ENCODE results near the gene PITPNC1.
"Not testable (repeated sequence)": the region's sequence is repeated elsewhere in the genome, so short reads cannot be mapped to it uniquely, and the experiment has no call there.

The PITPNC1 gene

GRCh38 chr17:67376737-67377487, at the start of gene PITPNC1:
PITPNC1 (plus strand) TSS chr17:67377281.
- DNase-seq: peak; percentile 91

DNA sequence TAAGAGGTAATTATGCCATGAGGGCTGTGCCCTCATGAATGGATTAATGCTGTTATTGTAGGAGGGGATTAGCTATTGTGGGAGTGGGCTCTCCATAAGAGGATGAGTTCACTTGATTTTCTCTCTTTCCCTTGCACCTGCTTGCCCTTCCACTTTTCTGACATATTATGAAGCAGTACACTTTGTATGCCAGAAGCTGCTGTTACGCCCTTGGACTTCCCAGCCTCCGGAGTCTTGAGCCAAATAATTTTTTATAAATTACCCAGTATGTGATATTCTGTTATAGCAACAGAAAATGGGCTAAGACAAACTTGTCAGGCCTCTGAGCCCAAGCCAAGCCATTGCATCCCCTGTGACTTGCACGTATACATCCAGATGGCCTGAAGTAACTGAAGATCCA, 49.1 kb upstream of the PITPNC1 start:
- no peak for DNase-seq

- DNase-seq: not testable (repeated sequence)
Measured at GRCh38 chr17:67331381-67332161, 45.5 kb upstream of the PITPNC1 start.

DNA sequence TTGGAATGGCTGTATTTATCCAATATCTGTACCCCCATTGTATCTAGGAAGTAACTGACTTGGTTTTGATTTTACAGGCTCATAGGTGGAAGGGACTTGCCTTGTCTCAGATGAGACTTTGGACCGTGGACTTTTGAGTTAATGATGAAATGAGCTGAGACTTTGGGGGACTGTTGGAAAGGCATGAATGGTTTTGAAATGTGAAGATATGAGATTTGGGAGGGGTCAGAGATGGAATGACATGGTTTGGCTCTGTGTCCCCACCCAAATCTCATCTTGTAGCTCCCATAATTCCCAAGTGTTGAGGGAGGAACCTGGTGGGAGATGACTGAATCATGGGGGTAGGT, 44.9 kb upstream of the PITPNC1 start:
- DNase-seq: not testable (repeated sequence)

GRCh38 chr17:67335245-67335835, 41.7 kb upstream of the PITPNC1 start:
- DNase-seq: no peak

- no peak for DNase-seq
Measured at GRCh38 chr17:67336859-67337258, 40.2 kb upstream of the PITPNC1 start.

- not testable (repeated sequence) for DNase-seq
Measured at GRCh38 chr17:67338353-67338752, 38.7 kb upstream of the PITPNC1 start.

- no peak for DNase-seq
Measured at GRCh38 chr17:67343237-67343636, 33.8 kb upstream of the PITPNC1 start.

DNA sequence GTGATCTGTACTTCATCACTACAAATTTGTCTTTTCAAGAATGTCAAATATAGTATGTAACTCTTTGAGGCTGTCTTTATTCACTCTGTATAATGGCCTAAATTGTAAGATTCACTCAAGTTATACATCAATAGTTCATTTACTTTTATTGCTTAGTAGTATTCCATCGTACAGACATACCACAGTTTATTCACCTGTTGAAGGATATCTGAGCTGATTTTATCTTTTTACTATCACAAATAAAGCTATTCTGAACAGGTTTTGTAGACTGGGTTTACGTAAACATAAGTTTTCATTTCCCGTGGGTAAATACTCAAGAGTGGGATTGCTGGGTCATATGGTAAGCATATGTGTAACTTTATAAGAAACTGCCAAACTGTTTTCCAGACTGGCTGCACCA, 29.3 kb upstream of the PITPNC1 start:
- DNase-seq: no peak

DNA sequence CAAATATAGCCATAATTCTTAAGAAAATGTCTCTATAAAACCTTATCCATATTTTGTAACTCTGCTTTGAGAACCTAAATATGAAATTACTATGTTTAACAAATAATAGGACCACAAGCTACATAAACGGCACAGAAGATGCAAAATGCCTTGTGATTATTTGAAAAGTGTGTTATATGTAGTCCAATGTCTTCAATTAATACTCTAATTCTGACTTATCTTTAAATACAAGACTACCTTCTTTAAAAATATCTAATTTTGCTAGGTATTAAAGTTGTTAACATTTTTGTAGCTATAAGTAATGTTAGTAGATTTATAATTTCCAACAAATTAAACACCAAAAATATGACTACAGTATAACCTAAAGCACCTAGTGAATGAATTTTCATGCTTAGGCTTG, 27.7 kb upstream of the PITPNC1 start:
- DNase-seq: no peak

DNA sequence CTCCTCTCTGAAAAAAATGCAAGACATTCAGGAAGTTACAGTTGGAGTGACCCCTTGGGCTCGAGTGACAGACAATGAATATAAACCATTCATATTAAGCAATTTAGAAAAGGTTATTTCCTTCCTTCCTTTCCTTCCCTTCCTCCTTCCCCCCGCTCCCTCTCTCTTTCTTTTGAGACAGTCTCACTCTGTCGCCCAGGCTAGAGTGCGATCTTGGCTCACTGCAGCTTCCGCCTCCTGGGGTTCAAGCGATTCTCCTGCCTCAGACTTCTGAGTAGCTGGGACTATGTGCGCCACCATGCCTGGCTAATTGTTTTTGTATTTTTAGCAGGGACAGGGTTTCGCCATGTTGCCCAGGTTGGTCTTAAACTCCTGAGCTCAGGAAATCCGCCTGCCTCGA, 23.9 kb upstream of the PITPNC1 start:
- no peak for DNase-seq

GRCh38 chr17:67353929-67354574, 23.0 kb upstream of the PITPNC1 start:
- DNase-seq: no peak

DNA sequence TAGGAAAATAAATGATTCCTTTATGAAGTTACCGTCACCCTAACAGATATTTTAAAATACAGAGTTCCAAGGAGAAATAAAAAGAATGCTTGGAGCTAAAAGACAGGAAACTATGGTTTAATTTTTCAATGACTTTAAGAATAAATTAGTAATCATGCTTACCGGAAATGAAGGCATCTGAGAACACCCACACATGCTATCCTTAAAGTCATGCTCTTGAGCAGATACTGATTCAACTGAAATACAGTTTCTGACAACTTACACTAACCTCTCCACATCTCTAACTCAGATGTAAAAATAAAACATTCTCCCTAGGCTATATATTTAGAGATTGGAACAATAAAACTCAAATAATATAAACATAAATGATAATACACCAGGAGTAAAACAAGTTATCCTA, 18.5 kb upstream of the PITPNC1 start:
- no peak for DNase-seq

- DNase-seq: peak; percentile 23
Measured at GRCh38 chr17:67359960-67360791, 16.9 kb upstream of the PITPNC1 start.

GRCh38 chr17:67360880-67361279, 16.2 kb upstream of the PITPNC1 start:
- no peak for DNase-seq

- no peak for DNase-seq
Measured at GRCh38 chr17:67362173-67362572, 14.9 kb upstream of the PITPNC1 start.

GRCh38 chr17:67364847-67365737, 12.0 kb upstream of the PITPNC1 start:
- peak; percentile 57 for DNase-seq

DNA sequence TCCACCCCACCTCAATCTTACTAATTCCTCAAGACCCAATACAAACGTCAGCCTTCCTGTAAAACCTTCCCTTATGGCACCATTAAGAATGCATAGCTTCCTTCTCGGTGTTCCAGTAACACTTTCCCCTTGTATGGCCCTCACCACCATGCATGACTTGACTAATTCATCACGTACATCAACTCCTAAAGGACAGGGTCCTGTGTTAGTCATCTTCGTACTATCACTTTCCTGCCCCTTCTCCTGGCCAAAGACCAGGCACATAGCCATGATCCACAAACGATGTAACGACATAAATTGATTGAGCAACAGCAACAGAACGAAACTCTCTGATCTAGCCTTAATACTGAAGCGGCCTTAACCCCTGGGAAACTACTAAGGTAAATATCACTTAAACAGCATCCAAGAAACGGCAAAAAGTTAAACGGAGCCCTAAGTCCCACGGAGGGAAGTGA, 11.3 kb upstream of the PITPNC1 start:
- no peak for DNase-seq

- DNase-seq: peak; percentile 95
Measured at GRCh38 chr17:67366193-67367157, 10.6 kb upstream of the PITPNC1 start, which contains the start of gene PSMD12. PSMD12 (minus strand) TSS chr17:67366577; CDS start chr17:67366519, 58 bp downstream.

GRCh38 chr17:67369676-67370075, 7.4 kb upstream of the PITPNC1 start:
- no peak for DNase-seq

All from RPMI8226 (cell line).